ENCODE data around the gene FDX1. TPM values are rescaled to one million over a fixed set of nuclear protein-coding genes. Genes with fewer than 3 reads are reported as not detected.

Gene FDX1
- total and polyA plus RNA-seq, 2 of the 8 experiments (the other 6 are each of a cell fraction or from before 2014, with no cell fraction given): 3.7 to 9.6 TPM

- H3K4me3 ChIP-seq (ENCODE audit: extremely low read depth in 1 of 4, insufficient read depth in 2 of 4, low read depth in 3 of 4, low read length in 4 of 4): no peak overlapping the region; a peak in 1 of 8 replicates
- no peak overlapping the region for H3K56ac ChIP-seq (replicated peaks; ENCODE audit: insufficient read length, low read depth, low read length)
- no peaks in the 10 kb centered on the region for H3K23me2 ChIP-seq (ENCODE audit: low read depth, low read length)
- no peaks in the 10 kb centered on the region for H3K9me3 ChIP-seq (ENCODE audit: insufficient read depth in 2 of 2, low read depth in 1 of 2, low read length in 1 of 2)
- WGBS, 2 experiments (ENCODE audit: extremely low coverage in 1 of 2, insufficient coverage in 1 of 2, insufficient read length in 1 of 2, insufficient replicate concordance in 2 of 2, low coverage in 1 of 2, low lambda C conversion rate in 2 of 2, missing lambda C conversion rate in 1 of 2): 67% methylated on average over 1 of the region's 1 CpG; no CpG with 5 or more reads in 1 of the 2 experiments
- H3K23ac ChIP-seq (ENCODE audit: insufficient read length): no peak overlapping the region
- no peak overlapping the region; the same call in 1 of the 2 replicates for H2AFZ ChIP-seq (ENCODE audit: low read length)
- no peaks in the 10 kb centered on the region for H3K27me3 ChIP-seq (replicated peaks in 1 of 4; ENCODE audit: control insufficient read depth in 3 of 4, extremely low read depth in 1 of 4, insufficient read depth in 3 of 4, low read length in 3 of 4)
- H3K4me2 ChIP-seq (ENCODE audit: insufficient read depth in 1 of 2, low read depth in 2 of 2, low read length in 2 of 2): no peak overlapping the region
- H3K79me1 ChIP-seq (ENCODE audit: low read depth, low read length): no peaks in the 10 kb centered on the region
- no peaks in the 10 kb centered on the region for H4K20me1 ChIP-seq (replicated peaks in 1 of 2; ENCODE audit: control insufficient read depth in 1 of 2, insufficient read depth in 2 of 2, low read length in 2 of 2)
- CTCF ChIA-PET (ENCODE audit: partially characterized antibody): interaction anchor here (0.7 to 1.8 kb wide), 6 partner anchors 14 to 931 kb away, joined by 3 to 13 read pairs (median 3); no protein-coding TSS in a partner anchor
- peak overlapping the region; percentile 8; the same call in 1 of the 2 replicates for H2BK5ac ChIP-seq (ENCODE audit: low read depth, low read length)
- peaks cover 0 to 7% (median 5%) of the 10 kb centered on the region in 4 experiments; a peak in 6 of 7 replicates for H3K4me1 ChIP-seq (replicated peaks in 1 of 4; ENCODE audit: control insufficient read depth in 3 of 4, insufficient read depth in 4 of 4, low read length in 3 of 4)
- H2BK15ac ChIP-seq (ENCODE audit: low read length): peak overlapping the region; percentile 74; the same call in 1 of the 2 replicates
- H3K18ac ChIP-seq (ENCODE audit: extremely low read depth, low read length): no peak overlapping the region
- no peak for DNase-seq (ENCODE audit: low read depth in 1 of 2, low spot score in 2 of 2)
- no peak overlapping the region for H2AK5ac ChIP-seq (ENCODE audit: low read depth, low read length)
- TF ChIP-seq ASH2L (IDR thresholded peaks at IDR 0.05; ENCODE audit: low read length): no peak
- TF ChIP-seq CREB1 (IDR thresholded peaks at IDR 0.05): no peak
- H3K14ac ChIP-seq (ENCODE audit: insufficient read length): no peak overlapping the region
- FAIRE-seq: no peak
- H4K91ac ChIP-seq (replicated peaks; ENCODE audit: insufficient read length, low read length): no peak overlapping the region
- no peaks in the 10 kb centered on the region for H3K36me3 ChIP-seq (ENCODE audit: control insufficient read depth in 2 of 4, insufficient read depth in 4 of 4, low read length in 3 of 4)
- no peak overlapping the region for H2BK20ac ChIP-seq (ENCODE audit: low read length)
- no peak overlapping the region for H4K8ac ChIP-seq (ENCODE audit: extremely low read depth, insufficient read depth, low read length)
- POLR2A ChIA-PET (ENCODE audit: partially characterized antibody): interaction anchor here (0.7 kb wide), 1 partner anchor 46 kb away, joined by 3 read pairs; no protein-coding TSS in a partner anchor
- no peak overlapping the region for H3K27ac ChIP-seq (ENCODE audit: low read depth, low read length)
- no peak overlapping the region for H3K9ac ChIP-seq (replicated peaks in 1 of 4; ENCODE audit: extremely low read depth in 1 of 4, low read depth in 3 of 4, low read length in 3 of 4)
- no peaks in the 10 kb centered on the region for H3K79me2 ChIP-seq (ENCODE audit: control insufficient read depth in 1 of 2, insufficient read depth in 2 of 2, low read length in 2 of 2)
- H2BK12ac ChIP-seq (ENCODE audit: low read depth, low read length): no peak overlapping the region
- H4K5ac ChIP-seq (ENCODE audit: insufficient read length, low read depth, low read length): no peak overlapping the region
- no peak overlapping the region for H3K4ac ChIP-seq (replicated peaks; ENCODE audit: insufficient read length, low read depth, low read length)
- no peak overlapping the region for H2BK120ac ChIP-seq (replicated peaks; ENCODE audit: low read depth, low read length)
These were observed 62.6 kb downstream of the FDX1 start for GRCh38 chr11:110492321-110492685.
